HG03066 (cell line): ENCODE measurements around the gene LHCGR.
"Not testable (repeated sequence)": the region's sequence is repeated elsewhere in the genome, so short reads cannot be mapped to it uniquely, and the experiment has no call there.

Experiments used
- ATAC-seq: cut with Tn5 transposase; IDR thresholded peaks from one replicate; pipeline ENCODE4 v1.9.1; 2021; ENCODE audit warnings: low read depth; ENCODE audit not compliant: unreplicated experiment

Gene LHCGR

GRCh38 chr2:48749291-48750127, 6.0 kb downstream of the LHCGR start:
- ATAC-seq, result peak; percentile 39

GRCh38 chr2:48747319-48747718, 8.2 kb downstream of the LHCGR start:
- ATAC-seq, result no peak

- ATAC-seq, result not testable (repeated sequence)
These were observed 16.3 kb downstream of the LHCGR start for GRCh38 chr2:48739236-48739635.

GRCh38 chr2:48738806-48739205, 16.7 kb downstream of the LHCGR start:
- no peak for ATAC-seq

- ATAC-seq, result no peak
These were observed 19.3 kb downstream of the LHCGR start for GRCh38 chr2:48736251-48736650.

- ATAC-seq, result no peak
These were observed 20.8 kb downstream of the LHCGR start for GRCh38 chr2:48734576-48735303.

- no peak for ATAC-seq
These were observed 22.4 kb downstream of the LHCGR start for GRCh38 chr2:48733067-48733503.

GRCh38 chr2:48728840-48729239, 26.7 kb downstream of the LHCGR start:
- ATAC-seq, result no peak

- no peak for ATAC-seq
These were observed 27.2 kb downstream of the LHCGR start for GRCh38 chr2:48728295-48728694.

- no peak for ATAC-seq
These were observed 28.0 kb downstream of the LHCGR start for GRCh38 chr2:48727560-48727959.

- ATAC-seq, result no peak
These were observed 29.6 kb downstream of the LHCGR start for GRCh38 chr2:48725696-48726494.

- ATAC-seq, result no peak
These were observed 31.2 kb downstream of the LHCGR start for GRCh38 chr2:48724278-48724677.

GRCh38 chr2:48723129-48723528, 32.4 kb downstream of the LHCGR start:
- ATAC-seq, result no peak

GRCh38 chr2:48722391-48722790, 33.1 kb downstream of the LHCGR start:
- ATAC-seq, result no peak

GRCh38 chr2:48721158-48721557, 34.4 kb downstream of the LHCGR start:
- ATAC-seq, result no peak

GRCh38 chr2:48719480-48720177, 35.9 kb downstream of the LHCGR start:
- no peak for ATAC-seq

- ATAC-seq, result no peak
These were observed 37.7 kb downstream of the LHCGR start for GRCh38 chr2:48717846-48718245.

GRCh38 chr2:48715956-48716355, 39.6 kb downstream of the LHCGR start:
- ATAC-seq, result no peak

- ATAC-seq, result no peak
These were observed 40.3 kb downstream of the LHCGR start for GRCh38 chr2:48715042-48715899.
